ENCODE measurements around the gene NARF.

DNA sequence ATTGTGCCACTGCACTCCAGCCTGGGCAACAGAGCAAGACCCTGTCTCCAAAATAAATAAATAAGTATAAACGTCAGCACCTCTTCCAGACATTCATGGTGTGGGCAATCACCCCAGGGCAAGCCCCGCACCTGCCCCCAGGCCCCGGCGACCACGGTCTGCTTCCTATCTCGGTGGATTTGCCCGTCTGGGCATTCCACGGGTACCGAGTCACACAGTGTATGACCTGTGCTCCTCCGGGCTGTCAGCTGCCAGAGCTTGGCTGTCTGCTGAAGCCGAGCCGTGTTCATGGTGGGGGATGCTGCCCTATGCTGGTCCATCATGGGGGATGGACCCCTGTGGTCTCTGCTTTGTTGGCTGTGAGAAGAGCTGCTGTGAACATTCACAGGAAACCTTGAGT lies 23.4 kb upstream of the NARF start:
- TF ChIP-seq, protein P1, sequence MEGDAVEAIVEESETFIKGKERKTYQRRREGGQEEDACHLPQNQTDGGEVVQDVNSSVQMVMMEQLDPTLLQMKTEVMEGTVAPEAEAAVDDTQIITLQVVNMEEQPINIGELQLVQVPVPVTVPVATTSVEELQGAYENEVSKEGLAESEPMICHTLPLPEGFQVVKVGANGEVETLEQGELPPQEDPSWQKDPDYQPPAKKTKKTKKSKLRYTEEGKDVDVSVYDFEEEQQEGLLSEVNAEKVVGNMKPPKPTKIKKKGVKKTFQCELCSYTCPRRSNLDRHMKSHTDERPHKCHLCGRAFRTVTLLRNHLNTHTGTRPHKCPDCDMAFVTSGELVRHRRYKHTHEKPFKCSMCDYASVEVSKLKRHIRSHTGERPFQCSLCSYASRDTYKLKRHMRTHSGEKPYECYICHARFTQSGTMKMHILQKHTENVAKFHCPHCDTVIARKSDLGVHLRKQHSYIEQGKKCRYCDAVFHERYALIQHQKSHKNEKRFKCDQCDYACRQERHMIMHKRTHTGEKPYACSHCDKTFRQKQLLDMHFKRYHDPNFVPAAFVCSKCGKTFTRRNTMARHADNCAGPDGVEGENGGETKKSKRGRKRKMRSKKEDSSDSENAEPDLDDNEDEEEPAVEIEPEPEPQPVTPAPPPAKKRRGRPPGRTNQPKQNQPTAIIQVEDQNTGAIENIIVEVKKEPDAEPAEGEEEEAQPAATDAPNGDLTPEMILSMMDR (IDR thresholded peaks at IDR 0.05) = no peak
- no peak for TF ChIP-seq POLR2A (IDR thresholded peaks at IDR 0.05)

All from breast epithelium (tissue), 3 donors.